ENCODE data around the gene ULK4. TPM values are rescaled to one million over a fixed set of nuclear protein-coding genes. Genes with fewer than 3 reads are reported as not detected.

Gene ULK4
- total and polyA plus RNA-seq, 2 of the 4 experiments (the other 2 are of a cell fraction) = 2.7 to 5.0 TPM

DNA sequence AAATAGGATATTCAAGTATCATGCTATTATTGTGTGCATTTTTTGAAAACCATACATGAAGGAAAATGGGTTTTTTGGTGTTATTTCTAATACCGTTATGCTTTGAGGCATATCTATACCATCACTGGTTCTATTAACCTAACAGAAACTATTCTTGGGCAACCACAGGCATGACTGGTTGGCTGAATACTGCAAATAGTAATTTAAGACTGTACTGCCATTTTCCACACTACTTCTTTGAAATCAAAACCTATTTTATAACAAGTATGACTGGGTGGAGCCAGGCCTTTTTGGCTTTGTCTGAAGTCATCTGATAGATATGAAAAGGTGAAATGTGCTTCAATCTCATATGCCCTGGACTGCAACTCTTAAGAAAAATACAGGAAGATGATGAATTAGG, 115.1 kb downstream of the ULK4 start:
- ATAC-seq (ENCODE audit: low read depth) = no peak
- H4K5ac ChIP-seq (ENCODE audit: low read depth, low read length) = no peak overlapping the region
- in situ Hi-C loops (cut with MboI; ENCODE audit: low sequenced_read_pairs) (no loop called here), intact Hi-C loops (cut with micrococcal nuclease) (no loop called here), dilution Hi-C loops (cut with HindIII; ENCODE audit: low sequenced_read_pairs, unreplicated experiment) (no loop called here)
- no peak overlapping the region for H3K9ac ChIP-seq (ENCODE audit: low read depth, low read length)
- H3K9me3 ChIP-seq (ENCODE audit: control insufficient read depth, insufficient read depth, low read length) = no peaks in the 10 kb centered on the region
- ChIA-PET CTCF (no interaction called here), POLR2A (ENCODE audit: unreplicated experiment) (no interaction called here)
- no peaks in the 10 kb centered on the region for H3K79me1 ChIP-seq (ENCODE audit: low read depth in 1 of 2, low read length in 2 of 2)
- no peak overlapping the region for H3K4me3 ChIP-seq (ENCODE audit: insufficient read depth, low read depth, low read length)
- H4K91ac ChIP-seq (ENCODE audit: insufficient read depth, low read depth, low read length) = no peak overlapping the region
- DNase-seq = no peak
- H3K23ac ChIP-seq (ENCODE audit: low read depth, low read length) = no peak overlapping the region
- H4K20me1 ChIP-seq (ENCODE audit: insufficient read depth, low read length) = no peaks in the 10 kb centered on the region
- no peak overlapping the region for H2BK20ac ChIP-seq (ENCODE audit: low read depth, low read length)
- H3K27me3 ChIP-seq (ENCODE audit: control insufficient read depth, insufficient read depth, low read length) = no peaks in the 10 kb centered on the region
- no peak overlapping the region for H2BK5ac ChIP-seq (ENCODE audit: low read depth, low read length, poor library complexity, severe bottlenecking)
- no peak overlapping the region for H3K4ac ChIP-seq (ENCODE audit: low read depth, low read length)
- no peak overlapping the region for H3K18ac ChIP-seq (ENCODE audit: low read depth, low read length)
- H4K8ac ChIP-seq (ENCODE audit: low read depth in 2 of 2, low read length in 2 of 2) = no peak overlapping the region
- H2BK120ac ChIP-seq (ENCODE audit: low read depth, low read length) = no peak overlapping the region
- no peak overlapping the region for H2AFZ ChIP-seq (replicated peaks; ENCODE audit: low read length, poor library complexity)
- no peak overlapping the region for H3K27ac ChIP-seq (ENCODE audit: insufficient read depth, low read length)
- H3K14ac ChIP-seq (replicated peaks; ENCODE audit: low read depth, low read length) = no peak overlapping the region
- no TSS peak for BruUV-seq (replicated peaks)
- no peaks in the 10 kb centered on the region for H3K9me1 ChIP-seq (ENCODE audit: insufficient read depth, low read length)
- no peak overlapping the region for H2BK15ac ChIP-seq (ENCODE audit: low read depth, low read length)
- no peak for TF ChIP-seq RAD21 (IDR thresholded peaks at IDR 0.05; ENCODE audit: low read length)
- no peak for TF ChIP-seq CTCF (conservative IDR thresholded peaks at IDR 0.05; ENCODE audit: low read depth, low read length)
- no peak for TF ChIP-seq CHD1 (IDR thresholded peaks at IDR 0.05; ENCODE audit: low read depth, low read length)
- no peak overlapping the region for H3K4me2 ChIP-seq (ENCODE audit: low read depth, low read length)
- no CpG with 5 or more reads among the region's 1 CpG for WGBS, 2 experiments (ENCODE audit: extremely low coverage in 2 of 2, insufficient read length in 1 of 2)
- no peak overlapping the region for H3K56ac ChIP-seq (ENCODE audit: extremely low read depth, insufficient read depth, low read length)
- no peak overlapping the region for H2AK9ac ChIP-seq (replicated peaks; ENCODE audit: low read depth, low read length, poor library complexity)
- H3K4me1 ChIP-seq (ENCODE audit: control insufficient read depth, insufficient read depth, low read length) = no peaks in the 10 kb centered on the region
- H3K36me3 ChIP-seq (ENCODE audit: control insufficient read depth, insufficient read depth, low read length) = no peaks in the 10 kb centered on the region
- no peak overlapping the region for H2AK5ac ChIP-seq (ENCODE audit: low read depth, low read length)
